C4-2B (cell line): Measurements from ENCODE around the gene HNRNPH2.

Experiments
- H3K27ac ChIP-seq: fragments of 450-650 bp; 2 replicates; pipeline ENCODE4 v1.5.1; 2017
- ZFX ChIP-seq: fragments of 450-650 bp; IDR thresholded peaks from 2 replicates; pipeline ENCODE4 v1.6.1; 2017
- TF ChIP-seq, protein P1 (sequence below): fragments of 450-650 bp; conservative IDR thresholded peaks from 2 replicates; pipeline ENCODE4 v1.5.1; 2017; ENCODE audit warnings: mild to moderate bottlenecking

The HNRNPH2 gene

DNA sequence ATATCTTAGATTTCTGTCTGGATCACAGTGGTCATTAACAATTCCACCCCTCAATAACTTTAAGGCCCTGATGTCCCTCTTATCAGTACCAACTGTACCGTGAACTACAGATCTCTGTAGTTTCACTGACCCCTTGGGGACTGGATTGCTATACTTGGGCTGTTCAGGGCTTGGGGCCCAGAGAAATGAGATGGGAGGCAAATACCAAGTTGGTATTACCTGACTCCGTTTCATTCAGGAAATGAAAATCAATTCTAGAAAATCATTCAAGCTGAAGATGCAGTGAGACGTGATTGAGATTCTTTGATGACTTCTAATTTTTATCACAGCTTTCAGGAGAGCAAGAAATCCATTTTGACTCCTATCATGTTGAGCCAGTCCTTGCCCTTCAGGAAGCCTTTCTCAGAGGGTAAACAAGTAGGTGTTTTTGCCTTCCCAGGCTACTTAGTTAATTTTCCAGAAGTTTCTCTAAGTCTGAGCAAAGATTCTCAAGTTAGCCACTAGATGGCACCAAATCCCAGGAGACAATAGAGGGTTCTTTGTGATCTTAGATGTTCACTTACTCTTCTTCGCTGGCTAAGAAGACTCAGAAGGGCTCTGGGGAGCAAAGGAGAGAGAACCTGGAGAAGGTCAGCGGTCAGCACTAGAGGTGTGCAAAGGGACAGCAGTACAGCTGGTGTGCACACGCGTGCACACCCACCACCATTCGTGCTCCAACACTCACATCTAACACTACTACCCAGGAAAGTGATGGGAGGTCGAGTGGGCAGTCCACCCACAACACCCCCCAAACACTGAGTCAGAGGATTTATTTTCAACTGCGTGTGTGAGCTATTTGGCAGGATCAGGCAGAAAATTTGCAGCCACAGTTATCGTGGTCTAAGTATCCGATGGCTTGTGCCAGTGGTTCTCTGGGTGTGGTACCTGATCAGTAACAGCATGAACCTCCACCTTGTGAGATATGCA is 7.4 kb downstream of the HNRNPH2 start:
- no peak for TF ChIP-seq ZFX
- TF ChIP-seq, protein P1, sequence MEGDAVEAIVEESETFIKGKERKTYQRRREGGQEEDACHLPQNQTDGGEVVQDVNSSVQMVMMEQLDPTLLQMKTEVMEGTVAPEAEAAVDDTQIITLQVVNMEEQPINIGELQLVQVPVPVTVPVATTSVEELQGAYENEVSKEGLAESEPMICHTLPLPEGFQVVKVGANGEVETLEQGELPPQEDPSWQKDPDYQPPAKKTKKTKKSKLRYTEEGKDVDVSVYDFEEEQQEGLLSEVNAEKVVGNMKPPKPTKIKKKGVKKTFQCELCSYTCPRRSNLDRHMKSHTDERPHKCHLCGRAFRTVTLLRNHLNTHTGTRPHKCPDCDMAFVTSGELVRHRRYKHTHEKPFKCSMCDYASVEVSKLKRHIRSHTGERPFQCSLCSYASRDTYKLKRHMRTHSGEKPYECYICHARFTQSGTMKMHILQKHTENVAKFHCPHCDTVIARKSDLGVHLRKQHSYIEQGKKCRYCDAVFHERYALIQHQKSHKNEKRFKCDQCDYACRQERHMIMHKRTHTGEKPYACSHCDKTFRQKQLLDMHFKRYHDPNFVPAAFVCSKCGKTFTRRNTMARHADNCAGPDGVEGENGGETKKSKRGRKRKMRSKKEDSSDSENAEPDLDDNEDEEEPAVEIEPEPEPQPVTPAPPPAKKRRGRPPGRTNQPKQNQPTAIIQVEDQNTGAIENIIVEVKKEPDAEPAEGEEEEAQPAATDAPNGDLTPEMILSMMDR: peak; percentile 76
- H3K27ac ChIP-seq: no peak overlapping the region

DNA sequence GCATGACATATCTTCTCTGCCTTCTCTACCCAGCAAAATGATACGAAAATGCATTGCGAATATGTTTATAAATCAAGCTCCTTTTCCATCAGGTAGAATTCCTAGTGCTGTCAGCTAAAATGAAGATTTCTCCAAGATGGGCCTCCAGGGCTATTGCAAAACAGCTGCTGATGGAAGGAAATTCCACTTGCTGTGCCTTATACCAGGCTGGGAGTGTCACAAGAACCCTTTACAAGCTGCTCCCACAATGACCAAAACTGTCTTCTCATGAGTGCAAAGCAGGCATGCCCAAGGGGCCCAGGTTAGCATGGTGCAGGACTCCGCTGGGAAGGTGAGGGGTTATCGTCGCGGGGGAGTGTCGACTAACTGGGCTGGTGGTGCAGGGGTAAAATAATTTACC is 8.7 kb downstream of the HNRNPH2 start:
- TF ChIP-seq ZFX: no peak
- TF ChIP-seq, protein P1: no peak
- no peak overlapping the region for H3K27ac ChIP-seq

DNA sequence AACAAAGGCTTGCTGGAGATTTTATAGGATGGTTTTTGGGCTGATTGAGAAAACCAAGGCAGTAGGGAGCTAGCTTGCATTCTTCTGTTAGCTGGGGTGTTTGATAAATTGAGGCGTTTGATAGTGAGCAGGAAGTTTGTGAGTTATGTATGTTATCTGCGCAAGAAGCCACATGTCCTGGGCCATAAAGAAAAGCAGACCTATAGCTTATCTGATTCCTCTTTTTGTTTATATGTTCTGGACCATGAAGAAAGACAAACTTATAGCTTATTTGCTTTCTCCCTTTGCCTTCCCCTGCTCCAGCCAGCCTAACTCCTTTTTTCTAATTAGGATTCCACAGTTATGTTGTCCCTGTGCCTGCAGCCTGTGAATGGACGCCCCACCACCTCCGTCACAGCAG is 9.2 kb downstream of the HNRNPH2 start:
- no peak overlapping the region for H3K27ac ChIP-seq
- no peak for TF ChIP-seq ZFX
- TF ChIP-seq, protein P1: no peak

DNA sequence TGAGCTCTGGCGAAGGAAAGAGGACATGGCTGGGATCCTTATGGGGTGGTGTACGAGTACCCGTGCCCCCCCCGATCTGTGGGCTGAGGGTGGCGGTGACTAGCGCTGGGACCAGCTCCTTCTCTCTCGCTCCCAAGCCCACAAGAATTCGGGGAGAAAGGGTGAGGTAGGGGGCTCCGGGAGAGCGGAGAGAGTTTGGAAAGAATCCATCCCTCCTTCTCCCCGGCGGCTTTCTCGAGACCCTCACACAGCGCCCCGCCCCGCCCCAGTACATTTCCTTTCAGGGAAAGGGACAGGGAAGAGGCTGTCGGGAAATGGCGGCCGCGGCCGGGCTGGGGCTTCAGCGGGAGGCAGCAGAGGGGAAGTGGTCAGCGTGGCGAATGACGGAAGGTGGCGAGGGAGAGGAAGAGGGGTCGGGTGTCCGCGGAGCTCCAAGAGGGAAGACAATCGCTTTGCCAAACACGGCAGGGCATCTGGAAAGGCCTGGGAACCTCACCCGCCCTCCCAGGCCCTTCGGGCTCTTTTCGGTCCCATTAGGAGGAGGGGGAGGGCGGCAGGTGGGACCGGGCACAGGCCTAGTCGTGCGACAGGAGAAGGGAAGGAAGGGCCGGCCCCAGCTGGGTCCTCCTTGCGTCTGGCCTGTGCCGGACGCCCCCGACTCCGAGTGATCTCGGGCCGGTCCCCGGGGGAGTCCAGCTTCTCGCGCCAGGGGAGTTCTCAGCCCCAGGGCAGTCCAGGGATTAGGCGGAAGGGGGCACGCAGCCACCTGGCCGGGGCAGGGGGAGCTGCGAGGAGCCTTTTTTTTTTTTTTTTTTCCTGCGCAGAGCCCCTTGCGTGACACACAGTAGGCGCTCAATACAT is 10.2 kb downstream of the HNRNPH2 start:
- no peak overlapping the region for H3K27ac ChIP-seq
- no peak for TF ChIP-seq ZFX
- TF ChIP-seq, protein P1: no peak

DNA sequence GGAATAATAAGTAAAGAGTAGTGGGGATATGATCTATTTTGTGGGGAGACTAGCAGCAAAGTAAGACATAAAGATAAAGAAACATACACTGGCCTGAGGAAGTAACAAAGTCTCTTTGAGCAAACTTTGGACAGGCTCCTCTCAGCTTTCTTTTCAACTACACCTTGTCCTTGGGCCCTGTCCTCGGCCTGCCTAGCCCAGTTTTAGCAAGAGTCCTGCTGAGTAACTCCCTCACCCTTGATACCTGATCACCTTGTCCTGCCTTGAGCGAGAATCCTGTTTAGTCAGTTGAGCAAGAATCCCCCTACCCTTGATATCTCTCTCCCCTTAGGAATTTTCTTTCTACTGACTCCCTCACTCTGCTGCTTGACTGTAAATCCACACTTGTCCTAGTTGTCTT is 11.5 kb downstream of the HNRNPH2 start:
- no peak overlapping the region for H3K27ac ChIP-seq
- TF ChIP-seq ZFX: no peak
- TF ChIP-seq, protein P1: no peak

DNA sequence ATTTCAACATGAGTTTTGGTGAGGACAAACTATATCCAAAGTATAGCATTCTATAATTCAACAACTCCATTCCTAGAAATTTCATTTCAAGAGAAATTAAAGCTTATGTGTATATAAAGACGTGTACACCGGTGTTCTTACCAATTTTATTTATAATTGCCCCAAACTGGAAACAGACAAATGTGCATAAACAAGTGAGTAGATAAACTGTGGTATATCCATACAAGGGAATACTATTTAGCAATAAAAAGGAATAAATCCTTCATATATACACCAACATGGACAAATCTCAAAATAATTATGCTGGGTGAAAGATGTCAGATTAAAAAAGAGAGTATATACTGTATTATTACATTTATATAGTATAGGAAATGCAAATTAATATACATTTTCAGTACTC is 19.9 kb downstream of the HNRNPH2 start:
- H3K27ac ChIP-seq: no peak overlapping the region
- TF ChIP-seq ZFX: no peak
- TF ChIP-seq, protein P1: no peak

DNA sequence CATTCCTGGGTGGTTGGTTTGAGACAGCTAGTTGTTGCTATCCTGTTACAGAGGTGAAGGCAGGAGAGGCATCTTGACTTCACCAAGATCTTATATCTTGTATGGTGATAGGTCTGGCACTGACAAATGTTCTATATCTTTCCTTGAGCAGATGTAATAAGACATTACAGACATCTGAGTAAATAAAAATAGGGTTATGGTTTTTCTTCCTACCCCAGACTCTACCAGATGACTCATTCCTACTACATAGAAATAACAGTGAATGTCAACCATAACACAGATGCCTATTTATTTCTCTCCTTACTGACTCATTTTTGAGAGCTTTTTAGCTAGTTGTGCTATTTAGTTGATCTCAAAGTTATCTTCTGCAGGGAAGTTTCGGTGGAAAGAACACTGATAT is 21.9 kb downstream of the HNRNPH2 start:
- no peak for TF ChIP-seq ZFX
- TF ChIP-seq, protein P1: no peak
- no peak overlapping the region for H3K27ac ChIP-seq
